IMR-90 (cell line): ENCODE results near the gene RALGAPA1. TPM values are rescaled to one million over a fixed set of nuclear protein-coding genes. Genes with fewer than 3 reads are reported as not detected.

Experiments
- ATAC-seq: fragments of 200-7000 bp; cut with Tn5 transposase; 2 replicates; pipeline ENCODE4 v1.9.1; 2020; ENCODE audit warnings: low read depth, mild to moderate bottlenecking, moderate library complexity
- BruUV-seq: library from RNA; stranded (reverse); fragments of 400-500 nt; replicated peaks from 2 replicates; lab custom pipeline; 2021; lab: Mats Ljungman, UMichigan
- CTCF ChIA-PET: fragments of 300-600 bp; formaldehyde crosslinking; extraction: SDS; loops from one replicate; lab custom pipeline; 2021; ENCODE audit warnings: antibody characterized with exemption; lab: Yijun Ruan, JAX
- POLR2A ChIA-PET: fragments of 300-600 bp; sonication (Branson Sonifier 250); formaldehyde crosslinking; loops from one replicate; lab custom pipeline; 2022; ENCODE audit warnings: antibody characterized with exemption; ENCODE audit not compliant: unreplicated experiment; lab: Charles Lee
- DNase-seq: peaks from one replicate; pipeline ENCODE4 v3.0.0; 2013
- H2AFZ ChIP-seq: replicated peaks from 2 replicates; pipeline ENCODE3; 2013; ENCODE audit warnings: low read length, mild to moderate bottlenecking; ENCODE audit not compliant: poor library complexity
- H2AK5ac ChIP-seq: 2 replicates; pipeline ENCODE4 v1.6.1; 2013; ENCODE audit warnings: low read depth, low read length, inconsistent platforms
- H2AK9ac ChIP-seq: replicated peaks from 2 replicates; pipeline ENCODE3; 2013; ENCODE audit warnings: mild to moderate bottlenecking, low read depth, low read length, moderate library complexity; ENCODE audit not compliant: poor library complexity
- H2BK120ac ChIP-seq: 2 replicates; pipeline ENCODE4 v1.6.1; 2013; ENCODE audit warnings: low read depth, low read length, inconsistent platforms
- H2BK15ac ChIP-seq: 3 replicates; pipeline ENCODE4 v1.6.1; 2013; ENCODE audit warnings: low read depth, low read length, inconsistent platforms
- H2BK20ac ChIP-seq: 2 replicates; pipeline ENCODE4 v1.6.1; 2013; ENCODE audit warnings: low read depth, mild to moderate bottlenecking, inconsistent platforms, low read length, moderate library complexity
- H2BK5ac ChIP-seq: 2 replicates; pipeline ENCODE4 v1.6.1; 2013; ENCODE audit warnings: mild to moderate bottlenecking, low read depth, low read length, inconsistent platforms; ENCODE audit not compliant: poor library complexity, severe bottlenecking
- H3K14ac ChIP-seq: replicated peaks from 2 replicates; pipeline ENCODE4 v1.6.1; 2013; ENCODE audit warnings: low read depth, low read length, inconsistent platforms
- H3K18ac ChIP-seq: 2 replicates; pipeline ENCODE4 v1.6.1; 2013; ENCODE audit warnings: low read depth, low read length, control low read depth
- H3K23ac ChIP-seq: 2 replicates; pipeline ENCODE4 v1.6.1; 2013; ENCODE audit warnings: low read depth, low read length, inconsistent platforms
- H3K27ac ChIP-seq: 2 replicates; pipeline ENCODE4 v1.5.1; 2013; ENCODE audit warnings: mild to moderate bottlenecking, control low read depth, low read length; ENCODE audit not compliant: insufficient read depth
- H3K27me3 ChIP-seq: 2 replicates; pipeline ENCODE4 v1.6.1; 2013; ENCODE audit warnings: low read length; ENCODE audit not compliant: control insufficient read depth, insufficient read depth
- H3K36me3 ChIP-seq: 2 replicates; pipeline ENCODE4 v1.6.1; 2013; ENCODE audit warnings: low read length, mixed read lengths; ENCODE audit not compliant: control insufficient read depth, insufficient read depth
- H3K4ac ChIP-seq: 2 replicates; pipeline ENCODE4 v1.6.1; 2013; ENCODE audit warnings: low read depth, low read length, inconsistent platforms
- H3K4me1 ChIP-seq: 2 replicates; pipeline ENCODE4 v1.6.1; 2013; ENCODE audit warnings: low read length, mixed read lengths; ENCODE audit not compliant: control insufficient read depth, insufficient read depth
- H3K4me2 ChIP-seq: 2 replicates; pipeline ENCODE4 v1.6.1; 2013; ENCODE audit warnings: low read depth, mild to moderate bottlenecking, control low read depth, low read length, moderate library complexity
- H3K4me3 ChIP-seq: 2 replicates; pipeline ENCODE4 v1.5.1; 2013; ENCODE audit warnings: low read depth, mild to moderate bottlenecking, control low read depth, low read length, moderate library complexity; ENCODE audit not compliant: insufficient read depth
- H3K56ac ChIP-seq: 2 replicates; pipeline ENCODE4 v1.6.1; 2013; ENCODE audit warnings: low read length, inconsistent platforms; ENCODE audit not compliant: insufficient read depth; ENCODE audit errors: extremely low read depth
- H3K79me1 ChIP-seq, 2 experiments: 2 replicates each; pipeline ENCODE4 v1.6.1; 2013; ENCODE audit warnings: low read length in 2 of 2, inconsistent platforms in 1 of 2, low read depth in 1 of 2
- H3K9ac ChIP-seq: 2 replicates; pipeline ENCODE4 v1.6.1; 2013; ENCODE audit warnings: low read depth, low read length, control low read depth
- H3K9me1 ChIP-seq: 2 replicates; pipeline ENCODE4 v1.6.1; 2013; ENCODE audit warnings: low read length, inconsistent platforms; ENCODE audit not compliant: insufficient read depth
- H3K9me3 ChIP-seq: 2 replicates; pipeline ENCODE4 v1.6.1; 2013; ENCODE audit warnings: low read length; ENCODE audit not compliant: control insufficient read depth, insufficient read depth
- H4K20me1 ChIP-seq: 2 replicates; pipeline ENCODE4 v1.6.1; 2013; ENCODE audit warnings: low read length, inconsistent platforms; ENCODE audit not compliant: insufficient read depth
- H4K5ac ChIP-seq: 2 replicates; pipeline ENCODE4 v1.6.1; 2013; ENCODE audit warnings: mild to moderate bottlenecking, low read depth, low read length, control low read depth
- H4K8ac ChIP-seq, 2 experiments: 2 replicates each; pipeline ENCODE4 v1.6.1; 2013; ENCODE audit warnings: low read depth in 2 of 2, low read length in 2 of 2, control low read depth in 1 of 2, inconsistent platforms in 1 of 2
- H4K91ac ChIP-seq: 2 replicates; pipeline ENCODE4 v1.6.1; 2013; ENCODE audit warnings: low read depth, low read length, inconsistent platforms; ENCODE audit not compliant: insufficient read depth
- BHLHE40 ChIP-seq: fragments of 150-350 bp; IDR thresholded peaks from 2 replicates; pipeline ENCODE4 v1.6.1; 2016; ENCODE audit warnings: mild to moderate bottlenecking, low read depth, low read length
- CEBPB ChIP-seq: IDR thresholded peaks from 2 replicates; pipeline ENCODE4 v1.6.1; 2012; ENCODE audit warnings: low read depth, low read length, improper control_type of control experiment
- CHD1 ChIP-seq: IDR thresholded peaks from 2 replicates; pipeline ENCODE4 v1.6.1; 2012; ENCODE audit warnings: low read depth, low read length, improper control_type of control experiment
- FOS ChIP-seq: fragments of 150-350 bp; IDR thresholded peaks from 2 replicates; pipeline ENCODE4 v1.6.1; 2016; ENCODE audit warnings: low read depth, low read length
- MAFK ChIP-seq: IDR thresholded peaks from 2 replicates; pipeline ENCODE4 v1.6.1; 2012; ENCODE audit warnings: low read depth, low read length, improper control_type of control experiment
- MAZ ChIP-seq: IDR thresholded peaks from 2 replicates; pipeline ENCODE4 v1.6.1; 2012; ENCODE audit warnings: low read depth, mild to moderate bottlenecking, low read length, improper control_type of control experiment, moderate library complexity, borderline replicate concordance
- MXI1 ChIP-seq: IDR thresholded peaks from 2 replicates; pipeline ENCODE4 v1.6.1; 2012; ENCODE audit warnings: low read depth, mild to moderate bottlenecking, low read length, moderate library complexity, borderline replicate concordance
- NFE2L2 ChIP-seq: fragments of 150-350 bp; IDR thresholded peaks from 2 replicates; pipeline ENCODE4 v1.6.1; 2016; ENCODE audit warnings: low read depth, mild to moderate bottlenecking, low read length
- POLR2A ChIP-seq: IDR thresholded peaks from 2 replicates; pipeline ENCODE4 v1.6.1; 2012; ENCODE audit warnings: mild to moderate bottlenecking, low read depth, low read length
- RAD21 ChIP-seq: IDR thresholded peaks from 2 replicates; pipeline ENCODE4 v1.6.1; 2012; ENCODE audit warnings: low read length, improper control_type of control experiment
- RCOR1 ChIP-seq: IDR thresholded peaks from 2 replicates; pipeline ENCODE4 v1.6.1; 2012; ENCODE audit warnings: mild to moderate bottlenecking, low read length, improper control_type of control experiment; ENCODE audit not compliant: insufficient replicate concordance
- RFX5 ChIP-seq: IDR thresholded peaks from 2 replicates; pipeline ENCODE4 v1.8.0; 2012; ENCODE audit warnings: low read depth, mild to moderate bottlenecking, low read length, moderate library complexity
- SMC3 ChIP-seq: fragments of 150-350 bp; IDR thresholded peaks from 2 replicates; pipeline ENCODE4 v1.6.1; 2016; ENCODE audit warnings: low read depth, mild to moderate bottlenecking, antibody characterized with exemption, low read length, moderate library complexity
- WGBS, 2 experiments: methylation state at CpG; one replicate each; pipeline versions ENCODE4 v1.1.5 to v1.1.7; 2013; ENCODE audit warnings: missing lambda C conversion rate in 2 of 2; ENCODE audit not compliant: insufficient read length in 1 of 2; ENCODE audit errors: extremely low coverage in 2 of 2; 5-methylcytosine and 5-hydroxymethylcytosine counted together
- dilution Hi-C: fragments of 300-500 bp; cut with HindIII; formaldehyde crosslinking; loops from one replicate; pipeline ENCODE4 v1.14.3; 2018; ENCODE audit warnings: low sequenced_read_pairs; ENCODE audit not compliant: unreplicated experiment
- in situ Hi-C: fragments of 300-500 bp; cut with MboI; formaldehyde crosslinking; loops from 3 replicates; pipeline ENCODE4 v1.14.3; 2019; ENCODE audit warnings: low sequenced_read_pairs, inconsistent platforms, mixed read lengths
- intact Hi-C: fragments of 100-400 bp; cut with micrococcal nuclease; formaldehyde crosslinking; loops from 2 replicates; pipeline ENCODE4 v1.10.0; 2022
- polyA plus RNA-seq, 3 experiments: library from polyadenylated mRNA; depleted of rRNA; stranded (reverse); fragments of >200 nt; gene quantifications; 2 replicates each; pipeline ENCODE4 v1.2.3, GENCODE V29; 2012; ENCODE audit warnings: low replicate concordance in 1 of 3
- total RNA-seq: library from RNA; depleted of rRNA; stranded (reverse); fragments of >200 nt; gene quantifications from 2 replicates; pipeline ENCODE4 v1.2.3, GENCODE V29; 2012
- TF ChIP-seq, protein P1 (sequence below): fragments of 150-350 bp; IDR thresholded peaks from 2 replicates; pipeline ENCODE4 v1.6.1; 2016; ENCODE audit warnings: low read depth, mild to moderate bottlenecking, low read length, moderate library complexity, borderline replicate concordance
- TF ChIP-seq, protein P2 (sequence below): conservative IDR thresholded peaks from 2 replicates; pipeline ENCODE4 v1.5.1; 2012; ENCODE audit warnings: mild to moderate bottlenecking, low read depth, low read length, improper control_type of control experiment
- TF ChIP-seq, protein P3 (sequence below): fragments of 150-350 bp; IDR thresholded peaks from 2 replicates; pipeline ENCODE4 v1.6.1; 2017; ENCODE audit warnings: mild to moderate bottlenecking, antibody characterized with exemption, low read length, low read depth

Gene RALGAPA1
- total and polyA plus RNA-seq, 2 of the 4 experiments (the other 2 are of a cell fraction) = 5.1 to 25.6 TPM

DNA sequence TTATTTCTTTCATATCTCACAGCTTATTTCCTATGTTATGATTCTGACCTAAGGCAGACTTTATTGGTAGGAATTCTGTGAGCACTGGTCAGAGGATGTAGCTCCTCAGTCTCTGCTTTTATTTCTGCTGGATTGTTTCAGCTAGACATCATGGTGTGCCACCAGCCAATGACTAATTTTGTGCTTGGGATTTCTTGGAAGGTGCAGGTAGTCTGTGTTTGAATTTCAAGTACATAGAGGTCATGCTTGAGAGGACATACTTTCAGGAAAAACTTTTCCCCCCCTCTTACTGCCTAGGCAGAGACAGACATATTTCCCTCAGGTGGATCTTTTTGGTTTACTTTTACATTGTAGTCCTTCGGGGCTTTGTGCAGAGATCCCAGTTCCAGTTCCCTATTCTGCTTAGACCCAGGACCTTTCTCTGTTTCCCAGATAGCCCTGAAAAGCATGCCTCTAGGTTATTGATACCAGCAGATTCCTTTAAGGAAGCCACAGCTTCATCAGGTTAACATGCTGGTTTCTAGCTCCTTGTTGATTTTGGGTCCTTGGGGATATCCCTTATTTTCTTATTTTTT is 45.7 kb upstream of the RALGAPA1 start:
- BruUV-seq = no TSS peak

More for the DNA sequence above, 45.7 kb upstream of the RALGAPA1 start:
- dilution Hi-C loops = no loop called here
- no peak overlapping the region for H4K5ac ChIP-seq
- TF ChIP-seq BHLHE40 (no peak), NFE2L2 (no peak), RCOR1 (no peak), SMC3 (no peak), MAZ (no peak), MXI1 (no peak), FOS (no peak), RFX5 (no peak), CHD1 (no peak), MAFK (no peak), CEBPB (no peak), RAD21 (no peak), POLR2A (no peak)
- TF ChIP-seq, protein P1, sequence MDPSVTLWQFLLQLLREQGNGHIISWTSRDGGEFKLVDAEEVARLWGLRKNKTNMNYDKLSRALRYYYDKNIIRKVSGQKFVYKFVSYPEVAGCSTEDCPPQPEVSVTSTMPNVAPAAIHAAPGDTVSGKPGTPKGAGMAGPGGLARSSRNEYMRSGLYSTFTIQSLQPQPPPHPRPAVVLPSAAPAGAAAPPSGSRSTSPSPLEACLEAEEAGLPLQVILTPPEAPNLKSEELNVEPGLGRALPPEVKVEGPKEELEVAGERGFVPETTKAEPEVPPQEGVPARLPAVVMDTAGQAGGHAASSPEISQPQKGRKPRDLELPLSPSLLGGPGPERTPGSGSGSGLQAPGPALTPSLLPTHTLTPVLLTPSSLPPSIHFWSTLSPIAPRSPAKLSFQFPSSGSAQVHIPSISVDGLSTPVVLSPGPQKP = no peak
- TF ChIP-seq, protein P2, sequence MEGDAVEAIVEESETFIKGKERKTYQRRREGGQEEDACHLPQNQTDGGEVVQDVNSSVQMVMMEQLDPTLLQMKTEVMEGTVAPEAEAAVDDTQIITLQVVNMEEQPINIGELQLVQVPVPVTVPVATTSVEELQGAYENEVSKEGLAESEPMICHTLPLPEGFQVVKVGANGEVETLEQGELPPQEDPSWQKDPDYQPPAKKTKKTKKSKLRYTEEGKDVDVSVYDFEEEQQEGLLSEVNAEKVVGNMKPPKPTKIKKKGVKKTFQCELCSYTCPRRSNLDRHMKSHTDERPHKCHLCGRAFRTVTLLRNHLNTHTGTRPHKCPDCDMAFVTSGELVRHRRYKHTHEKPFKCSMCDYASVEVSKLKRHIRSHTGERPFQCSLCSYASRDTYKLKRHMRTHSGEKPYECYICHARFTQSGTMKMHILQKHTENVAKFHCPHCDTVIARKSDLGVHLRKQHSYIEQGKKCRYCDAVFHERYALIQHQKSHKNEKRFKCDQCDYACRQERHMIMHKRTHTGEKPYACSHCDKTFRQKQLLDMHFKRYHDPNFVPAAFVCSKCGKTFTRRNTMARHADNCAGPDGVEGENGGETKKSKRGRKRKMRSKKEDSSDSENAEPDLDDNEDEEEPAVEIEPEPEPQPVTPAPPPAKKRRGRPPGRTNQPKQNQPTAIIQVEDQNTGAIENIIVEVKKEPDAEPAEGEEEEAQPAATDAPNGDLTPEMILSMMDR = no peak
- TF ChIP-seq, protein P3, sequence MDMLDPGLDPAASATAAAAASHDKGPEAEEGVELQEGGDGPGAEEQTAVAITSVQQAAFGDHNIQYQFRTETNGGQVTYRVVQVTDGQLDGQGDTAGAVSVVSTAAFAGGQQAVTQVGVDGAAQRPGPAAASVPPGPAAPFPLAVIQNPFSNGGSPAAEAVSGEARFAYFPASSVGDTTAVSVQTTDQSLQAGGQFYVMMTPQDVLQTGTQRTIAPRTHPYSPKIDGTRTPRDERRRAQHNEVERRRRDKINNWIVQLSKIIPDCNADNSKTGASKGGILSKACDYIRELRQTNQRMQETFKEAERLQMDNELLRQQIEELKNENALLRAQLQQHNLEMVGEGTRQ = no peak
- ChIA-PET POLR2A (no interaction called here), CTCF (interaction anchor here (0.8 kb wide), 1 partner anchor 349 kb away, joined by 4 read pairs; no protein-coding TSS in a partner anchor)
- H3K4me1 ChIP-seq = peaks cover 2% of the 10 kb centered on the region; the same call in 1 of the 2 replicates
- no peaks in the 10 kb centered on the region for H4K20me1 ChIP-seq
- H2BK15ac ChIP-seq = no peak overlapping the region
- H3K9me3 ChIP-seq = 0 out of 2 replicates have a peak, but pooled peaks cover 3% of the 10 kb centered on the region
- in situ Hi-C loops = no loop called here
- H3K14ac ChIP-seq = no peak overlapping the region
- no peak overlapping the region for H2BK5ac ChIP-seq
- no peak overlapping the region for H3K9ac ChIP-seq
- H2AFZ ChIP-seq = no peak overlapping the region
- peaks cover 4% of the 10 kb centered on the region; the same call in 1 of the 2 replicates for H3K36me3 ChIP-seq
- ATAC-seq = no peak
- no peak overlapping the region for H3K27ac ChIP-seq
- H3K9me1 ChIP-seq = no peaks in the 10 kb centered on the region; the same call in 1 of the 2 replicates
- no peak overlapping the region for H4K91ac ChIP-seq
- no peak overlapping the region for H2BK20ac ChIP-seq
- H3K18ac ChIP-seq = no peak overlapping the region
- no peak overlapping the region for H3K23ac ChIP-seq
- H2BK120ac ChIP-seq = no peak overlapping the region
- intact Hi-C loops = no loop called here
- no peak for DNase-seq
- H3K4me2 ChIP-seq = no peak overlapping the region
- H3K27me3 ChIP-seq = no peaks in the 10 kb centered on the region
- no peak overlapping the region for H3K4me3 ChIP-seq
- H2AK9ac ChIP-seq = no peak overlapping the region
- no CpG with 5 or more reads among the region's 1 CpG for WGBS, 2 experiments
- peaks cover 0 to 3% of the 10 kb centered on the region in 2 experiments; a peak in 1 of 4 replicates for H3K79me1 ChIP-seq
- no peak overlapping the region for H2AK5ac ChIP-seq
- no peak overlapping the region for H3K4ac ChIP-seq
- no peak overlapping the region for H3K56ac ChIP-seq
- H4K8ac ChIP-seq = no peak overlapping the region
